Right ventricle myocardium superior (tissue), 1 donor: Measurements from ENCODE around the gene PGP. TPM values are rescaled to one million over a fixed set of nuclear protein-coding genes. Genes with fewer than 3 reads are reported as not detected.
A peak's percentile ranks its signal among the peaks of the same experiment; 100 is the strongest.

Experiments
- ATAC-seq: fragments of 200-7000 bp; cut with Tn5 transposase; one replicate; pipeline ENCODE4 v1.9.1; 2020; ENCODE audit warnings: mild to moderate bottlenecking; ENCODE audit not compliant: poor library complexity
- DNase-seq: peaks from one replicate; pipeline ENCODE4 v3.0.0-alpha.2; 2020
- intact Hi-C: fragments of 100-400 bp; cut with DNase I; formaldehyde crosslinking; loops from one replicate; pipeline ENCODE4 v1.11.2; 2022
- total RNA-seq: library from RNA; stranded (reverse); fragmentation: NEBNext Ultra II Directional; extraction: Animal tissue kit (Norgen Biotek cat#: 25700); gene quantifications from one replicate; pipeline ENCODE4 v1.2.1, GENCODE V29; 2021
- donor health status: DM: no; HTN: yes; CAD: no; lungs with severe emphysema.

PGP gene
- total RNA-seq, 1 donor from 2014 or later: 34.7 TPM

GRCh38 chr16:2238838-2239675, 24.4 kb upstream of the PGP start:
- intact Hi-C loops: no loop called here
- no peak for ATAC-seq

GRCh38 chr16:2238150-2238837, 23.7 kb upstream of the PGP start:
- no peak for DNase-seq
- intact Hi-C loops: no loop called here
- ATAC-seq: peak; percentile 24

More at GRCh38 chr16:2238838-2239675, 24.4 kb upstream of the PGP start:
- no peak for DNase-seq

DNA sequence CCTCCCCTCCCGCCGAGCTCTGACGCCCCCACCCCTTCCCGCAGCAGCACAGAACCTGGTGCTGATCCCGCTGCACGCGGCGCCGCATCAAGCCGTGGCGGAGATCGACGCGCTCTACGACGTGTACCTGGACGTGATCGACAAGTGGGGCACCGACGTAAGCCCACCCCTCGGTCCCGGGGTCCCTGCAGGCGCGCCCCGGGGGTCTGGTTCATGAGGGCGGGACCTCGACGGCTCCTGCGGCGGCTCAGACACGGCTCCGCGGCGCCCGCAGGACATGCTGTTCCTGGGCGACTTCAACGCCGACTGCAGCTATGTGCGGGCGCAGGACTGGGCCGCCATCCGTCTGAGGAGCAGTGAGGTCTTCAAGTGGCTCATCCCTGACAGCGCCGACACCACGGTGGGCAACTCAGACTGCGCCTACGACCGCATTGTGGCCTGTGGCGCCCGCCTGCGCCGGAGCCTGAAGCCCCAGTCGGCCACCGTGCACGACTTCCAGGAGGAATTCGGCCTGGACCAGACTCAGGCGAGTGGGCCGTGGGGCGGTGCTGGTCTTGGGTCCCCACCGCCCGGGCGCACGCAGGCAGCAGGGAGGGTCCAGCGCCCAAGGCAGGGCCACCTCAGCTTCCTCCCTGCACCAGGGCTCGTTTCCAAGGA, 23.0 kb upstream of the PGP start:
- intact Hi-C loops: no loop called here
- no peak for DNase-seq
- ATAC-seq: peak; percentile 26

DNA sequence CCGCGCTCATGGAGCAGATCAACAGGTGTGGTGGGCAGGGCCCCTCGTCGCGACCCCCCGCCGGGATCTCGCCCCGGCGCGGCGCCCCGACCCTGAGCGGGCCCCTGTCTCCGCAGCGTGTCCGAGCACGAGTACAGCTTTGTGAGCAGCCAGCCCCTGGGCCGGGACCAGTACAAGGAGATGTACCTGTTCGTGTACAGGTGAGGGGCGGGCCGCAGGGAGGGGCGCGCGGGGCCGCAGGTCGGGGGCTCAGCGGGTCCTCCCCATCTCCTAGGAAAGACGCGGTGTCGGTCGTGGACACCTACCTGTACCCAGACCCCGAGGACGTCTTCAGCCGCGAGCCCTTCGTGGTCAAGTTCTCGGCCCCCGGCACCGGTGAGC, 22.5 kb upstream of the PGP start:
- no peak for ATAC-seq
- intact Hi-C loops: no loop called here

DNA sequence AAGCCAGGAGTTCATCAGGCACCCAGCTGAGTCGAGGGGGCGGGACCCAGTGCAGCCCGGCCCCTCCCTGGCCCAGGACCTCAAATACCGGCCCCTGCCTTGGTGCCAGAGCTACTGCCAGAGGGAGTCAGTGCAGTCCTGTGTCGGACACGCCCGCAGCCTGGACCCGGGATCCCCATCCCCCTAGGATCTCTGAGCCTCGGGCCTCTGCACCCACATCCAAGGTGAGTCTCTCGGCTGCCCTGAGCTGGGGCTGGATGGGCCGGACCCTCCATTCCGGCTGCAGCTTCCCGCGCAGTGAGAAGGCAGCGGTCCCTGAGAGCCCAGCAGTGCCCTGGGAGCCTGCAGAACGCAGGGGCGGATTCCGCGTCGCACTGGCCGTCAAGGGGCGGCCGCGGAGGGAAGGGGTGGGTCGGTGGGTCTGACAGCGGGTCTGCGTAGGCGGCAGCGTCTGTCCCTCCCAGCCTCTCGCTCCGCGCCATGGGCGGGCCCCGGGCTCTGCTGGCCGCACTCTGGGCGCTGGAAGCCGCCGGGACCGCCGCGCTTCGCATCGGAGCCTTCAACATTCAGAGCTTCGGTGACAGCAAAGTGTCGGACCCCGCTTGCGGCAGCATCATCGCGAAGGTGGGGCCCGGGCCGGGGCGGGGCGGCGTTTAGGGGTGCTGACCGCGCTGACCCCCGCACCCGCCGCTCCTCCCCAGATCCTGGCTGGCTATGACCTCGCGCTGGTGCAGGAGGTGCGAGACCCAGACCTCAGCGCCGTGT, 21.9 kb upstream of the PGP start, which contains the start of gene DNASE1L2:
Gene DNASE1L2, plus strand, starts transcription at position 108 of the 765 bp plus-strand sequence. Its CDS starts 373 bp downstream, at position 481.
- intact Hi-C loops: no loop called here
- no peak for DNase-seq
- ATAC-seq: peak; percentile 24

More for the DNA sequence above, 22.5 kb upstream of the PGP start:
- no peak for DNase-seq

DNA sequence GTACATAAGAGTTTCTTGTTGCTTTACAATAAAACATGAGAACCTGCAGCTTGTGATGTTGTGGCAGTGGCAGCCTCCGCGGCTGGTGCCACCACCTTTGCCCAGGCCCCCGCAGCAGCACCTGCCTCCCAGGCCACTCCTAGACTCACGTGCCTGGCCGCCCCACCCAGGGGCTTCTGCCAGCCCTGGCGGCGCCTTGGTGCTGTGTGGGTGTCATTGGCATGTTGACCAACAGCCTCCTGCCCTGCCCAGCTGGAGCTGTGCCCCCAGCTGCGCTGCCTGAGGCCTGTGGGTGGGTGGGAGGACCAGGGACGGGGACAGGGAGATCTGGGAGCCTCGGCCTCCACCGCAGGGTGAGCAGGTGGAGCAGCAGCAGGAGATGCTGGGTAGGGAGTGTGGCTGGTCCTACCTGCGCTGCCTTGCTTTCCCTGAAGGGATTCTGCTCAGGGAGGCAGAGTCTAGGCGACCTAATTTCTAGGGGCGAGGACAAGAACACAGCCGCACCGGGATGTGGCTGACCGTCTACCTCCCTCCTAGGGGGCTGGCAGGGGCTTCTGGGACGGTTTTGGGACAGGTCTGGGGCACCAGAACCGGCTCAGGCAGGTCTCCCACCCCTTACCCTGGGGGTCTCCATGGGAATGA, 21.2 kb upstream of the PGP start:
- DNase-seq (no peak), ATAC-seq (no peak)
- intact Hi-C loops: no loop called here

DNA sequence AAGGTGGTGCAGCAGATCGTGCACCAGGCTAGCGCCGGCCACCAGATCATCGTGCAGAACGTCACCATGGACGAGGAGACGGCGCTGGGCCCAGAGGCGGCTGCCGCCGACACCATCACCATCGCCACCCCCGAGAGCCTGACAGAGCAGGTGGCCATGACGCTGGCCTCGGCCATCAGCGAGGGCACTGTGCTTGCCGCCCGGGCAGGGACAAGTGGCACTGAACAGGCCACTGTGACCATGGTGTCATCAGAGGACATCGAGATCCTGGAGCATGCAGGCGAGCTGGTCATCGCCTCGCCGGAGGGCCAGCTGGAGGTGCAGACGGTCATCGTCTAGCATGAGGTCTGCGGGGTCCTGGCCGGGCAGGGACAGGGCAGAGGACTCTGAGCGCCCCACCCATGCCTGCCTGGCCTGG, 20.6 kb upstream of the PGP start:
- ATAC-seq (no peak), DNase-seq (no peak)
- intact Hi-C loops: no loop called here

DNA sequence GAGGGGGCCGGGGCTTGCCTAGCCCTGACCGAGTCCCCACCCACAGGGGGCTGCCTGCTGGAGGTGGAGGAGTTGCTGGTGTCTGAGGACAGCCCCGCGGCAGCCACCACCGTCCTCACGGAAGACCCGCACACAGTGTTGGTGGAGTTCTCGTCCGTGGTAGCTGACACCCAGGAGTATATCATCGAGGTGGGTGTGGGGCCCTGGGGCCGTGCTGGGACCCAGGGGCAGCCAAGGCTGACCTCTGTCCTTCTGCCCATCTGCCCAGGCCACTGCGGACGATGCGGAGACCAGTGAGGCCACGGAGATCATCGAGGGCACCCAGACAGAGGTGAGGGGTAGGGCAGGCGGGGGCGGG, 20.2 kb upstream of the PGP start:
- intact Hi-C loops: no loop called here
- DNase-seq (no peak), ATAC-seq (no peak)

DNA sequence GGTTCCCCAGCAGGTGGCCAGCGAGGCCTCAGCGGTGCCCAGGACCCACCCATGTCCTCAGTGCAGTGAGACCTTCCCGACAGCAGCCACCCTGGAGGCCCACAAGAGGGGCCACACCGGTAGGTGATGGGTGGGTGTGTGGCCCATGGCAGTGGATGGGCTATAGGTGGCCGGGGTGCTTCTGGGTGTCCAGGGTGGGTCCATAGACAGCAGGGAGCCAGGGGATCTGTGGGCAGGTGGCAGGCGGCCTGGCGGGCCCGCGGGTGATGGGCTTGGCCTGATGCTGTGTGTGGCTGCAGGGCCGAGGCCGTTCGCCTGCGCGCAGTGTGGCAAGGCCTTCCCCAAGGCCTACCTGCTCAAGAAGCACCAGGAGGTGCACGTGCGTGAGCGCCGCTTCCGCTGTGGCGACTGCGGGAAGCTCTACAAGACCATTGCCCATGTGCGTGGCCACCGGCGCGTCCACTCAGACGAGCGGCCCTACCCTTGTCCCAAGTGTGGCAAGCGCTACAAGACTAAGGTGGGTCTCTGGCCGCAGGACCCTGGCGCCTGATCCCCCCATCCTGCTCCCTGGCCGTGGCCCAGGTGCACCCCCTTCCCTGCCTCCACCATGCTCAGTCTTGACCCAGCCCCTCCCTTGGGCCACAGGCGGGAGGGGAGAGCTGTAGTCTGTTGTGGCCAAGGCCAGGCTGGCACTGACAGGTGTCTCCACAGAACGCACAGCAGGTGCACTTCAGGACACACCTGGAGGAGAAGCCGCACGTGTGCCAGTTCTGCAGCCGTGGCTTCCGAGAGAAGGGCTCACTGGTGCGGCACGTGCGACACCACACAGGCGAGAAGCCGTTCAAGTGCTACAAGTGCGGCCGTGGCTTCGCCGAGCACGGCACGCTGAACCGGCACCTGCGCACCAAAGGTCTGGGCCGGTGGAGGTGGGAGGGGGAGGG, 19.5 kb upstream of the PGP start:
- no peak for DNase-seq
- intact Hi-C loops: no loop called here
- ATAC-seq: no peak

DNA sequence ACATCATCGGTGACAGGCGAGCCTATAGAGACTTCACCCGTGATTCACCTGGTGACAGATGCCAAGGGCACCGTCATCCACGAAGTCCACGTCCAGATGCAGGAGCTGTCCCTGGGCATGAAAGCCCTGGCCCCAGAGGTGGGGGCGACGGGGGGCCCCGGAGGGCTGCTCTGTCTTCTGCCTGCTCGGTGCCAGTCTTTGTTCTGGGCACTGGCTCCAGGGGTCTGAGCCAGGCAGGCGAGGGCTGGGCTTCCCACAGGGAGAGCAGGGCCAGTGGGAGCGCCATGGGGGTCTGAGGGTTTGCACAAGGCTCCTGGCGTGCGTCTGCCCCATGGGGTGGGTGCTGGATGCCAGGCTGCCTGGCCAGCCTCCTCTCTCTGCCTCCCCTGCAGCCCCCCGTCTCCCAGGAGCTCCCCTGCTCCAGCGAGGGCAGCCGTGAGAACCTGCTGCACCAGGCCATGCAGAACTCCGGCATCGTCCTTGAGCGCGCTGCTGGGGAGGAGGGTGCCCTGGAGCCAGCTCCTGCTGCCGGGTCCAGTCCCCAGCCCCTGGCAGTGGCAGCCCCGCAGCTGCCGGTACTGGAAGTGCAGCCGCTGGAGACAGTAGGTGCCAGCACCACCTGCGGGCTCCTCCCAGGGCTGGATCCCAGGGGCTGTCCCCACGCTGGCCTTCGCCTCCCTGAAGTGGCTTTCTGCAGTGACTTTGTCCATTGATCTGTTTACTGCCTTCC, 18.6 kb upstream of the PGP start:
- ATAC-seq (no peak), DNase-seq (no peak)
- intact Hi-C loops: no loop called here

- intact Hi-C loops: no loop called here
- DNase-seq (no peak), ATAC-seq (no peak)
Observed at GRCh38 chr16:2232094-2232990, 17.7 kb upstream of the PGP start.

GRCh38 chr16:2231016-2231931, 16.6 kb upstream of the PGP start:
- no peak for DNase-seq
- ATAC-seq: no peak
- intact Hi-C loops: no loop called here

DNA sequence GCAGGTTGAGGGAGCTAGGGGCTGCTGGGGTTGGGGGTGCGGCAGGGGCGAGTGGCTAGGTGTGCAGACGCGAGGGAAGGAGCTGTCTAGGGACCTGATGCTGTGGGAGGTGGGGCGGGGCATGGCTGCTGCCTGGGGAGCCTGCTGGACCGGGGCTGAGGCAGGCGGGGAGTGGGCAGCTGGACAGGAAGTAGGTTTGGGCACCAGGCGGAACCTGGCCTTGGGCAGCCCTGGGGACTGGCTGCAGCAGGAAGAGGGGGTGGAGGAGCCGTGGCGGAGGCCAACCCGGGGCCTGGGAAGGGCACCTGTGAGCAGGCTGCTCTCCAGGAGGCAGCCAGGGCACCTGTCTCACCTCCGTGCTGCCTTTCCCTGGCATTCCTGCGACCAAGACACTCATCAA, 15.7 kb upstream of the PGP start:
- no peak for ATAC-seq
- intact Hi-C loops: no loop called here
- DNase-seq: no peak

DNA sequence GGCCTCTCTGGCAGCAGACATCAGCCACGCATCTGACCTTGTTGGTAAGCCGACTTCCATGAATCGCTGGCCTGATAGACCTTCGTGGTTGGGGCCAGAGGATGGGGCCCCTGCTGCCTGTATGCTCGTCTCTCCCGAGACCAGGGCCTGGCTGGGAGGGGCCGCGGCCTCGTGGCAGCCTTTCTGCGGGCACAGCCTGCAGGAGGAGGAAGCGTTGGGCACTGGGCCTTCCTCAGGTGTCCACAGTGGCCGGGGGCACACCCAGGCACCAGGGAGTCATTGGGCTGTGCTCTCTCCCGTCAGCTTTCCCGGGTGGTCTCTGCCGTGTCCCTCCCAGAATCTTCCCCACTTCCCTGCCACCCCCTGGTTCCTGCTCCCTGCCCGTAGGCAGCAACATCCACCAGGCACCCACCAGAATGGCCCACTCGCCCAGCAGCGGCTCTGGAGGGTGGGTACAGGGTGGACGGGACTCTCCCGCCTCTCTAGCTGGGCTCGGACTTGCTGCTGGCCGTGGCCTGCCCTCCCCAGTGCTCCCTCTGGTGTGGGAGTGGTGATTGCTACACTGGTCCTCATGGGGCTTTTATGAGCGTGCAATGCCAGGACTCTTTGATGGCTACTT, 15.1 kb upstream of the PGP start:
- ATAC-seq (no peak), DNase-seq (no peak)
- intact Hi-C loops: no loop called here

DNA sequence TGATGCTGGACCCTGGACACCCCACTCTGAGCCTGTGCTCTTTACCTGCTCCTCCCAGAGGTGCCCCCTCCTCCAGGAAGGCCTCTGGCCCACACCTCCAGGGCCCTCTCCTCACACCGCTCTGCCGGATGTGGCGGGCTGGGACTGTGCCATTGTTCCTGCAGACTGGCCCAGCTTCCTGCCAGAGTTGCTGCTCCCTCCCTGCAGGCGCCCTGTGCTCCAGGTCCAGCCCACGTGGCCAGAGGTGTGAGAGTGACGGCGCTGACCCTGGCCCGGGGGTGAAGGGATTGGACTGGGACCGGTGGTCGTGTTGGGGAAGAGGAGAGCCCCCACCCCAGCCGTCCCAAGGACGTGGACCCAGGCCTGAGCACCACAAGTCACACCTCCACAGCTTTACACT, 14.5 kb upstream of the PGP start:
- intact Hi-C loops: no loop called here
- no peak for ATAC-seq
- DNase-seq: no peak
